ENCODE results near the gene SAMM50.

SAMM50 gene

DNA sequence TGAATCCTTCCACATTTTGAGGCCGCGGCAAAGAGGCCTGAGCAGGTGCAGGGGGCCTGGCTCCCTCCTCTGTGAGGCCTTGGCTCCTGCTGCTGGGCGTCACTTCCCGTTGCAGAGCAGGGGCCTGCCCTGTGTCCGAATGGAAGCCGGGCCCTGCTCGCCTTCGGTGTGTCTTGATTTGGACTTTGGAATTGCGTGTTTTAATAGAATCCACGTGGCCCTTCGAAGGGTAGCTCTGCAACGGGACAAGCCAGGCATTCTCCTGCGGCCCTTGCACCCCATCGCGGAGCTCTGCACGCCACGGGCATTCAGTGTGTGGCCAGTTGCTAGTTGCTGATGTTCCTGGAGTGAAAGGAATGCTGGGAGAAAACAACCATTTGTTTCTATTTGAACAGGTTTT is 25.8 kb downstream of the SAMM50 start:
- no peak for DNase-seq

DNA sequence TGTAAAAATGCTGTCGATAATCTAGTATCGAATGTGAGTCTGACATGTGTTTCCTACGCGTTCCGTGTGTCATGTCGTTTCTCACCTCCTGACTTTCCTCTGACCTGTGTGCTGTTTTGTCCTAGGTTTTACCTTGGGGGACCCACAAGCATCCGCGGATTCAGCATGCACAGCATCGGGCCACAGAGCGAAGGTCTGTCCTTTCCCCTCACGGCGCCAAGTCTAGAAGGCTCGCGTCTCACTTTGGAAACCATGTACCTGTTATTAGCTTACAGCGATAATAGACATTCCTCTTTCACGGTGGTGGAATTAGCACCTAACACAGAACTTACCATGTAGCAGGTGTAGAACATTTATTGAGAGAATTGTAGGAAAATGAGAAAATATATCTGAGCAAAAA is 28.6 kb downstream of the SAMM50 start:
- DNase-seq: no peak

DNA sequence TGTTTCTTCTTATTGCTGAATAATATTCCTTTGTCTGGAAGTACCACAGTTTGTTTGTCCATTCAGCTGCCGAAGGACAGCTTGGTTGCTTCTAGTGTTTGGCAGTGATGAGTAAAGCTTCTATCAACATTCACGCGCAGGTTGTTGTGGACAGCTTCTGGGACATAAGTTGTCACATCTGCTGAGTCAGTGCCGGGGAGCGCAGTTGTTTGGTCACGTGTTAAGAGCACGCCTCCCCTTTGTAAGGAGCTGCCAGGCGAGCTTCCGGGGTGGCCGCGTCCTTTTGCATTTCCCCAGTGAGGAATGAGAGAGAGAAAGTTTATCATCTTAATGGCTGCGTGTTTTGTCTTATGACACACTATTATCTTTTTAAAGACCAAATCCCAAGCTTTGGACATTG is 30.3 kb downstream of the SAMM50 start:
- no peak for DNase-seq

DNA sequence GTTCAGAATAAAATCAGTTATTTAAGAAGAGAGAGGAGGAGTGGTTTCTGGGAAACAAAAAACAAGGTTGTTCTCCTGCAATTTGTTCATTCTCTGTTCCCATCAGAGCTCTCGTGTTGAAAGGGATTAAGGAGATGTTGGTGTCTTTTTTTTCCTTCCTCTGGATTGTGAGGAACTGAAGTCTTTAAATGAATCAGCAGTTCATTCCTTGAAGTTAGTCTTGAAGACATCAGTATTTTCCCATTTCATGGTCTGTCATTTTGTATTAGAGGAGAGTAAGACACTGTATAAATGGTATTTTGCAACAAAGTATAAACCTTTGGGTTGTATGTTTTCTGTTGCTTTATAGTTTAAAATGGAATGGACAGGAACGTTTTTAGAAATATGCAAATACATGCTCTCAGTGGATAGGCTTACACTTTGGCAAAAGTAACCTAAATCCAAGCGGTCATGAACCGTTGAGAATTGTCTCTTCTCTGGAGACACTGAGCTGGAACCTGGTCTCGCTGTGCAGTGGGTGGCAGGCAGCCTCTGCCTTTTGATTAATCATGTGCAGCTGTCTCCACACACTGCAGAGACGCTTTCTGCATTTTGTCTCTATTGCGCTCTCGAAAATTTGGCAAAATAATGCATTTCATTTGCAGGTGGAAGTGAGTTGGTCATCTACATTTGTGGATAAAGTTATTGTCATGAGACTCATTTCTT is 33.0 kb downstream of the SAMM50 start:
- DNase-seq: no peak

DNA sequence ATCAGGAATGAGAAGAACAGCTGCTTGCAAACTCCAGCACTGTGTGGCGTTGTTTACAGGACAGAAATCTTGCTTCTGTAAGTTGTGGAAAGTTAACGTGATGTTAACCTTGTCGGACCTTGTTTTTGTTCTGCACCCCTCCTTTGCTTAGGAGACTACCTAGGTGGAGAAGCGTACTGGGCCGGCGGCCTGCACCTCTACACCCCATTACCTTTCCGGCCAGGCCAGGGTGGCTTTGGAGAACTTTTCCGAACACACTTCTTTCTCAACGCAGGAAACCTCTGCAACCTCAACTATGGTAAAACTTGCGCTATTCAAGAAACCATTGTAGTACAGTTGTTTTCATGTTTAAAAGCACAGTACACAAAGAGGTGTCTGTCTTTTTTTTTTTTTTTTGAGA is 33.7 kb downstream of the SAMM50 start:
- no peak for DNase-seq

DNA sequence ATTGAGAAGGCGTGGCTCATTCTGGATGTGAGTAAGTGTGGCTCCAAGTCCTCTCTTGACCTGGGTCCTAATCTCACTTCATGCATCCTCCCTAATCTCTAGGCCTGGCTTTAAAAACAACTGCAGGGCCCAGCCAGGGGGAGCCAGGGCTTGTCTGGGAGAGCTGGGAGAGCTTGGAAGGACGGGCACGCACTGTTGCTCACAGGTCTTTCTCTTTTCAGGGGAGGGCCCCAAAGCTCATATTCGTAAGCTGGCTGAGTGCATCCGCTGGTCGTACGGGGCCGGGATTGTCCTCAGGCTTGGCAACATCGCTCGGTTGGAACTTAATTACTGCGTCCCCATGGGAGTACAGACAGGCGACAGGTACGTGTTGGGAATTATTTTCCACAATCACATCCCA is 34.8 kb downstream of the SAMM50 start:
- DNase-seq: no peak

DNA sequence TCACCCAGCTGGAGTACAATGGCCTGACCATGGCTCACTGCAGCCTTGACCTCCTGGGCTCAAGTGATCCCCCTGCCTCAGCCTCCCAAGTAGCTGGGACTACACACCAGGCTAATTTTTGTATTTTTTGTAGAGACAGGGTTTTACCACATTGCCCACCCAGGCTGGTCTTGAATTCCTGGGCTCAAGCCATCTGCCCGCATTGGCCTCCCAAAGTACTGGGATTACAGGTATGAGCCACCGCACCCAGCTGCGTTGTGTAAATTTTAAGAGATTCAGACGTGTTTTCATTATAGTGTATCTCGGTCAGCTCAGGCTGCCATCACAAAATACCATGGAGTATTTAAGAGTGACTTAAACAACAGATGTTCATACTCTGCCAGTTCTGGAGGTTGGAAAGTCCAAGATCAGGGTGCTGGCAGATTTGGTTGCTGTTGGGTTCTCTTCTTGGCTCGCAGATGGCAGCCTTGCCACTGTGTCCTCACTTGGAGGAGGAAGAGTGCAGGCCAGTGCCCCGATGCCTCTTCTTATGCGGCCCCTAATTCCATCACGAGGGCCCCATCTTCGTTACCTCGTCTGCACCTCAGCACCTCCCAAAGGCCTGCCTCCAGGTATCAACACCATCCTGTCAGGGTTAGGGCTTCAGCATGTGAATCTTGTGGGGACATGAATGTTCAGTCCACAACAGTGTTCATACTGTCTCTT is 36.2 kb downstream of the SAMM50 start:
- no peak for DNase-seq

DNA sequence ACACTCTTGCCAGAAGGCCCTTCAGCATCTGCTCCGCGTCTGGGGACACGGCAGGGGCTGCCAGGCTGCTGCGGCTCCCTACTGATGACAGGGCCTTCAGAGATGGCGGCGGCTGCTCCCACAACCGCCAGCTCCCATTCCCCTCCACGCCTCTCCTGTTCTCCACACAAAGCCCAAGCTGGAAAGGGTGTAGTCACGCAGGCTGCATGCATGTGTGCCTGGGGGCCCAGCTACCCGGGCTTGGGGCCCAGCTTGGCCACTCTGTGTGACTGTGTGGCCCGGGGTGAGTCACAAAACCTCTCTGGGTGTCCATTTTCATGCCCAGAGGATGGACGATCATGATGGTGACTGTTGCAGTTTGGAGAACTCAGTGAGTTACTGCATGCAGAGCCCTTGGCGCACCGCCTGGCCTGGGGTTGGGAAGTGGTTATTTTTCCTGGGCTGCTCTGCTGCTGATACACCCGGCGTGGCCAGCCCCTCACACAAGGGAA is 37.1 kb downstream of the SAMM50 start:
- DNase-seq: no peak

DNA sequence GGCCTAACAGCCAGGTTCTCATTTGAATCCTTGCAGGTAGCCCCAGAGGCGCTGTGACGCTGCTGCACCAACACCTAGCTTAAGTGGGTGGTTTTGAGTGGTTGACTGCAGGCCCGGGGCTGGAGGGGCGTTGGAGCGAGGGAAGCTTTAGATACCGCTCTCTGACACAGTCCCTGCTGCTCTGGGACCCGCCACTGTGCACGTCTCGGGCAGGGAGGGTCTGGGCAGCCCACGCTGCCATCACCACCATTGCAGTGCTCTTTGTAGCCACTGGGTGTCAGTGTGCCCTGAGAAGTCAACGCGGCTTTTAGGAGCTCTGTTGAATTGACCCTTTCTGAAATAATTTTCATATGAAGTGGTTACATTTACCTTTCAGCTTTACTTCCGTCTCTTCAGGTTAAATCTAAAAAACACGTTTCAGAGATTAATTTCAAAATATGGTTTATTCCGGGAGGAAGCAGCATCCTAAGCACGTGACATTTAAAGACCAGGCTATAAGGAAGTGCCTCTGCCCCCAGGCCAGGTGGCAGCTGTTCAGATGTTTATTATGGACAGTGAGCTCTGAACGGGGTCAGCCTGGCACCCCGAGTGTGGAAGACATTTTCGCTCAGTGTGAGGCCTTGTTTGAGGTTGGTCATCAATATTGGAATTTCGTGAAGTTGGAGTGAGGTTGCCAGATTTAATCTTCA is 38.0 kb downstream of the SAMM50 start:
- DNase-seq: peak; percentile 43

DNA sequence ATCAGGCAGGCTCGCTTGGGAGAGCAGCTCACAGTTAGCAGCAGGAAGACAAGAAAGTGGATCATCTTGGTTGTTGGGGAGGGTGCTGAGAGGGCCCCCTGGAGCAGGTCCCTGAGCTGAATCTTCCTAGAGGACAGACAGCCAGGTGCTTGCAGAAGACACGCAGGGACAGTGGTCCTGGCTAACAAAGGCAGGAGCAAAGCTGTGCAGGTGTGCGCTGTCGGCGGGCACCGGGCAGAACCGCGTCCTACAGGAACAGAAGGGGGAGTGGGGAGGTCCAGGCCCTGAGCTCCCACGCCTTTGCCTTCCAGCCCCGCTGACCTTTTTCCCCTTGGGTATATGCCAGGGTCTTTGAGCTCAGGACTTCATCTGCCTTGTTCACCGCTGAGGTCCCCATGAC is 38.8 kb downstream of the SAMM50 start:
- DNase-seq: no peak

DNA sequence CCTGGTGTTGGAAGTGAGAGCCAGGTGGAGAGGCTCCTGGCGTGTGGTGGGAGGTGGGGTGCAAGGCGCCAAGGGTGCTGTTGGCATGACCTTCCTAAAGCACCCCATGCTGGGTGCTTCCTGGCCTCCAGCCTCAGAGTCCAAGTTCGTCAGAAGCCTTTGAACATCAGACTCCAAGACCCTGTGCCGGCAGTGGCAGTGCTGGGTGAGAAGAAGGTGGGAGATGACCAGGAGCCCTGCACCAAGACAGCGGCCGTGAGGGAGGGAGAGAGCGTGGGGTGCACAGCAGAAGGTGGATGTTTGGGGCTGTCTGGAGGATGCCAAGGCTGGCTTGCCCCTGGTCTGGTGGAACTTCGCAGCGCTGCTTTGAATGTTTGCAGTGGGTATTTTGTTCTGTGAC is 39.2 kb downstream of the SAMM50 start:
- DNase-seq: no peak

DNA sequence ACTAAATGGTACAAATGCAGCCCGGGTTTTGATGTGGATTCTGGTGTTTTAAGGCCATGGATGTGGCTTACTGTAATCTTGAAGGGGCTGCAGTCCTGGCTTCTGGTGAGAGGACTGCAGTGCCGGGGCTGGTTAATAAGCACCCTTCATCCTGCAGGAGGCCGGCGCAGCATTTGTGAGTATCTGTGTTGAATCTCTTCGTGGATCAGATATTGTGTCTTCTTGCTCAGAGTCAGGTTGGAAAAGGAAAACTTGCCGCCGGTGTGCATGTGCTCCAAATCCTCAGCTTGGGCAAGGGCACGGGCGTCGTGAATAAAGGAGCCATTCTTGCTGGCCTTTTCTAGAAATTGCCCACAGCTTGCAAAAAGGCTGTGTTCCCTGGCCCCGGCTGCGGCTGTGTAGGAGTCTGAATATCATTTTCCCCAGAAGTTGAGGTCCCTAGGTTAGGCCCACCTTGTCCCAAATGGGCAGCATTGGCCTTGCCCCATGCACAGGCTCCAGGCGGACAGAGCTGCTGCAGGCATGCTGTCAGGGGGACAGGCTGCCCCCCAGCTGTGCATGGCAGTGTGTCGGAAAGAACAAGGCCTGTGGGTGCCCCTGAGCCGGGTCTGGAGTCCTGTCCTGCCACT is 39.9 kb downstream of the SAMM50 start:
- DNase-seq: no peak

DNA sequence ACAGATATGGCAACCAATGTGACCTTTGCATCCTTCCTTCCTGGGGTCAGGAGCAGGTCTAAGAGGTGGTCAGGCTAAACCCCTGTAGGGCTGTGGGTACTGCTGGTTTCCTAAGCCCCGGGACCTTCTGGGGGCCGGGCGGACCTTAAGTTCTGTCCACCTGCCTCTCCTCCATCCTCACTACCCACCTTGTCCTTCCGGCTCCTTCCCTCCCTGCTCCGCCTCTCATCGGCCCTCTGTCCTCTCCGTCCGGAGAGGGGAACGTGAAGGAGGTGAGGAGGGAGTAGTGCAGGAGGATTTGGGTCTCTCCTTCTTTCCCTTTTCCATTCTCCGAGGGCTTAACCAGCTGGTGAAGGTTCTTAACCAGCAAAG is 40.5 kb downstream of the SAMM50 start:
- DNase-seq: no peak

DNA sequence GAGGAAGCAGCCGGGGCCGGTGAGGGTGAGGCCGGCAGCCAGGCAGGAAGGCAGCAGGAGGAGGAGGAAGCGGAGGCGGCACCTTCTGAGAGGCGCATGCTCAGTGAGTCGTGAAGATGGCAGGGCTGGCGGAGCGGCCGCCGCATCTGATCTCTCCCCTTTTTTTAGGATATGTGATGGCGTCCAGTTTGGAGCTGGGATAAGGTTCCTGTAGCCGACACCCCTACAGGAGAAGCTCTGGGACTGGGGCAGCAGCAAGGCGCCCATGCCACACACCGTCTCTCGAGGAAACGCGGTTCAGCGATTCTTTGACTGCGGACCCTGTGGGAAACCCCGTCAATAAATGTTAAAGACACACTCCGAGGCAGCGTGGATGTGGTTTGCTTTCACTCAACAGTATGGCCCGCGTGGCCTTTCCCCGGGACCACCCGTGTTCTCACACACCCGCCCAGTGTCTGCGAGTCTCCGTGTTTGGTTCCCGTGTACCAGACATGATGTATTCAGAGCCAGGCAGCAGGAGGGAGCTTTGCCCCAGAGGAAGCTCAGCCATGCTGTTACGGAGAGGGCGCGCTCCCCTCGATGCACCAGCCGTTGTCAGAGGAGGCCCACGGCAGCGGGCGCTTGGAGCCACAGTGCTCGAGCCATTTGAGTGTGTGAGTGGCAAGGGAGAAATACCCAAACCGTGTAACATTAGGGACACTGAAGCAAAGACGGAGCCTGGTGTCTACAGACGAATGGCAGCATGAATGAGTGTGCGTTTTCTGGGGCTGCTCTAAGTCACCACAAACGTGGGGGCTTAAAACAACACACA is 41.1 kb downstream of the SAMM50 start:
- DNase-seq: no peak

DNA sequence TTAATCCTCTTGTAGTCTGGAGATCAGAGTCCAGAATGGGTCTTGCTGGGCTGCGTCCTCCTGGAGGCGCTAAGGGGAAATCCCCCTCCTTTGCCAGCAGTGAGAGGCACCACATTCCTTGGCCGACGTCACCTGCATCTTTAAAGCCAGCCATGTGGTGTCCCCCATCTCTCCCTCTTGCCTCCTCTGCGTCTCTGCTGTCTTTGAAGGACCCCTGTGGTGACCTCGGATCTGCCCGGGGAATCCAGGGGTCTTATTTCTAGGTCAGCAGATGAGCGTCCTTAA is 41.7 kb downstream of the SAMM50 start:
- no peak for DNase-seq

DNA sequence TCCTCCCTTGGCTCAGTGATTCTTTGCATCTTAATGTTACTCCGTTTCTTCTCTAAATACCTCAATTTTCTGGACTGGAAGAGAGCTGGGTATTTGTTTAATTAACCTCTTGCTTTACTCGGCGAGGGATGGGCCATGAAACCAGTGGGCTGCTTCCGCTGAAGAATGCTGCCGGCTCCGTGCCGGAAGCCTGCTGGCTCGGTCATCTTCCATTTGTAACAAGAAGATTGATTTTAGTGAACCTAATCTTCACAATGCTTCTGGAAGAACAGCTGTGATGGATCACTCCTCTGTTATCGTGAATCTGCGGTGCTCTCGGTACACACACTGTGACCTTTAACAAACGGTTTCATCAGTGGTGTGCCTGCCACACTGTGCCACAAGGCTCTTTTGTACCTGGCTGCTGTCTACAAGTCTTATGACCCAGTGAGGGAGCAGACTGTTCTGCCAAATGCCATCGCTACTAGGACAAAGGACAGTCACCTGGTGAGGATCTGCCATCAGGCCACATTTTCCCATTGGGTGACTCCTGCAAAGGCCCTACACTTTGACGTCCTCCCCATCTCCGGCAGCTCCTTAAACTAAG is 43.5 kb downstream of the SAMM50 start:
- DNase-seq: no peak

DNA sequence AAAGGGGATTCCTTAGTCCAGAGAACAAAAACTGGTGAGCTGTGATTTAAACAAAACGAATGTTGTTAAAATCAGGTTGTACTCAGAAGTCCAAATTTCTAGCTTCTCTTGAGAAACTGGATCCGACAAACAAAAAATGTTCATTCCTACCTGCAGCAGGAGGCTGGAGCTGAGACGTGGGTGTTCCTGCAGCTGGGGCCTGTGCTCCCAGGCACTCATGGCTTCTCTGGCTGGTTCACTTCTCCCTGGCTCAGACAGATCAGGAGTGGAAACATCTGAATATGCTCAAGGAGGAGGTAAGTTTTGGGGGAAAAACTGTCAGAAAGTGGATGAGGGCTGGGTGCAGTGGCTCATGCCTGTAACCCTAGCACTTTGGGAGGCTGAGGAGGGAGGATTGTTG is 44.1 kb downstream of the SAMM50 start:
- DNase-seq: no peak

DNA sequence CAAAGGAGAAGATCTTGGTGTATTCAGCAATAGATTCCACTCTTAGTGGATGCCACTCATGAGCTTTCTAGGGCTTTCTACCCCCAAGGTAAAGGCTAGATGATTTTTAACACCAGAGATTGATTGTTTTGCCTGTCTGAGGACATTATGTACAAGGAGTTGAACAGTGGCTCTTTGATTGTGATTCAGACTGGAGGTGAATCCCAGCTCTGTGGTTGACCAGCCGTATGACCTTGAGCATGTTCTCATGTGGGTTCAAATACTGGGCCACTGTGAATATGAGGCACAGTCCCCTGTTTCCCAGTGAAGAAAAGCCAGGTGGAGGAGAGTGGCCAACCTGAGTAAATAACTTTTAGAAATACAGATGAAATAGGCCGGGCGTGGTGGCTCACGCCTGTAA is 44.9 kb downstream of the SAMM50 start:
- DNase-seq: no peak

DNA sequence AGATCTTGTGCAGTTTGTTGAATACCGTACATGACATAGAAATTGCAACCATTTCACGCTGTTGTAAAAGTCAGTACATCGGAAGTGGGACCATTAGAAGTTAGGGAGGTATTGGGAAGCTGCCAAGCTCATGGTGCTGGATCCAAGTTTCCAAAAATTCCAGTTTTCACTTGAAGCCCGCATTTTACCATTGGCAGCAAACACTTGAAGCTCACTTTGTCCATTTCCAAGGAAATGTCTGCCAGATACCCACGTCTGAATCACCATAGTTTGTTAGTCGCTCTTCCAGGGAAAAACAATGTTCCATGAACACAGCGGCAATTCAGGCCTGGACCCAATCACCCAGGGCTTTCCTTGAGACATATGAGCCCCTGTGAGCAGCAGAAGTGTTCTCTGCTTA is 46.3 kb downstream of the SAMM50 start:
- DNase-seq: no peak

DNA sequence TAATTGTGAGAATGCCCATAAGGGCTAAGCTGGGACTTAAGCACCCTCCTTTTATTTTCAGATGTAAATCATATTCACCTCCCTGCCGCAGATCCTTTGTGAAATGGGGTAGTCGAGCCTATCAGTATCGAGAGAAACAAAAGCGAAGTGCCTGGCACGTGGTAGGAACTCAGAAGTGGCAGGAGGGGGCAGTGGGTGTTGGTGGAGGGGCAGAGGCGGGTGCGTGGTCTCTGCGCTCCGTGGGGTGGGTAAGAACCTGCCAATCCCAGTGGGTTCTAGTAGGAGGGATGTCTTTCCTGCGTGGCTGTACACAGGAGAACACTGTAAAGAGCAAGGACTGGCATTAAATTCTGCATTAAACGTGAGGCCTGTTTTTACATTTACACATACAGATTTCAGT is 47.1 kb downstream of the SAMM50 start:
- DNase-seq: no peak

DNA sequence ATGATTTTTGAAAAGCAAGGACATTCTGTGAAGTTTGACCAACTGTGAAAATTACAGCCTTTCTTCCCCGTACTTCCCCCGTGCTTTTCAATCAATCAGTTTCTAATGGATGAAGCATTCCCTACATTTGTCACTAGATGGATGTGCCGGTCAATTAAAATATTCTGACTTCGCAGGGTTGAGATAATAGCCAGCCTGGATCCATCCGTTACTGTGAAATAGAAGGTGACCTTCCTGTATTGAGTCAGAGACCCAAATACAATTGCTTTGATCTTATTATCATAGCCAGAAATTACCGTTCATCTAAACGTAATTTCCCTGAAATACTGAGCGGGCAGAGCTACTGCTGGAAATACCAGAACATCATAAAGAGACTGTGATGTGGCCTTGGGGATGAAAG is 47.8 kb downstream of the SAMM50 start:
- no peak for DNase-seq

DNA sequence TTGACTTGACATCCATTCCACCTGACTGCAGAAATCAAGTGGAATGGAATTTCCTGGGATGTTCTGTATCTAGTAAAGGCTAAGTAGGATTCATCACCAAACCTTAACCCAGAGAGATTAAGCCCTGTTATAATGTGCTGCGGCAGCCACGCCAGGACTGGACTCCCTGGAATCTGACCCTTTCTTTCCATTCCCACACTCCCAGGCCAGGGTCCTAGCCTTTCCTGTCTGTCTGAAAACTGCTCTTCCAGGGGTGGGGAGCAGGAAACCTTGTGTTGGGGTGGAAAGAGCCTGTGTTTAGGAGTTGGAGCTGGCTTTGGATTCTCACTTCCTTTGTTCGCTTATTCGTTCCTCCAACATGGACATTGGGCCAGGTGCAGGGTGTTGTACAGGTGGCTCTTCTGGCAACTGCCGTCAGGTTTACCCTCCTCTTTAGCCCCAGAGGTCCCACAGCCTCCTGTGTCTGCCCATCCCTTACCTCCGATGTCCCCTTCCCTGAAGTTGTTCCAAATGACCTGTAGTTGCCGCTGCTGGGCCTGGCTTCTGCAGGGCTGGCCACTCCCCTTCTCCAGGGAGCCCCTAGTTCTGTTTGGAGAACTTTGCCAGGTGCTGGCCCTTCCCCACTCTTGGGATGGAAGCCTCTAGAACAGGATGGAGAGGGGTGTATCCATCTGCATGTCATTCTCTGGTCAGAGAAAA is 48.3 kb downstream of the SAMM50 start:
- DNase-seq: no peak
